ENCODE data around the gene FSIP1. TPM values are rescaled to one million over a fixed set of nuclear protein-coding genes. Genes with fewer than 3 reads are reported as not detected.

The FSIP1 gene
- total RNA-seq, 2 donors from 2014 or later = 0.14 to 0.21 TPM

- Histone ChIP-seq H3K27me3 (replicated peaks; ENCODE audit: insufficient read depth) (no peaks in the 10 kb centered on the region), H3K4me1 (ENCODE audit: control insufficient read depth in 1 of 2, low read depth in 2 of 2) (no peaks in the 10 kb centered on the region), H3K4me3 (no peak overlapping the region), H3K27ac (no peak overlapping the region), H3K36me3 (no peaks in the 10 kb centered on the region), H3K9me3 (no peaks in the 10 kb centered on the region)
- no peak for DNase-seq (ENCODE audit: low spot score)
- ATAC-seq (ENCODE audit: insufficient number of reproducible peaks, low FRiP score, low read depth) = no peak
- no peak for TF ChIP-seq CTCF (IDR thresholded peaks at IDR 0.05)
Measured at GRCh38 chr15:39657668-39658067, 125.0 kb downstream of the FSIP1 start.

- Histone ChIP-seq H3K27ac (no peak overlapping the region), H3K4me3 (no peak overlapping the region), H3K9me3 (no peaks in the 10 kb centered on the region), H3K27me3 (replicated peaks; ENCODE audit: insufficient read depth) (no peaks in the 10 kb centered on the region), H3K4me1 (ENCODE audit: control insufficient read depth in 1 of 2, low read depth in 2 of 2) (no peaks in the 10 kb centered on the region), H3K36me3 (no peaks in the 10 kb centered on the region)
- no peak for TF ChIP-seq CTCF (IDR thresholded peaks at IDR 0.05)
- ATAC-seq (ENCODE audit: insufficient number of reproducible peaks, low FRiP score, low read depth) (no peak), DNase-seq (ENCODE audit: low spot score) (no peak)
Measured at GRCh38 chr15:39657181-39657580, 125.5 kb downstream of the FSIP1 start.

- no peak overlapping the region for H3K27ac ChIP-seq
- no peak overlapping the region for H3K4me3 ChIP-seq
- no peaks in the 10 kb centered on the region for H3K36me3 ChIP-seq
- H3K27me3 ChIP-seq (replicated peaks; ENCODE audit: insufficient read depth) = no peaks in the 10 kb centered on the region
- no peaks in the 10 kb centered on the region for H3K9me3 ChIP-seq
- ATAC-seq (ENCODE audit: insufficient number of reproducible peaks, low FRiP score, low read depth) (no peak), DNase-seq (ENCODE audit: low spot score) (no peak)
- no peaks in the 10 kb centered on the region for H3K4me1 ChIP-seq (ENCODE audit: control insufficient read depth in 1 of 2, low read depth in 2 of 2)
- no peak for TF ChIP-seq CTCF (IDR thresholded peaks at IDR 0.05)
Measured at GRCh38 chr15:39654304-39654703, 128.3 kb downstream of the FSIP1 start.

GRCh38 chr15:39651881-39652280 lies 130.8 kb downstream of the FSIP1 start:
- DNase-seq (ENCODE audit: low spot score) = no peak
- no peak overlapping the region for H3K4me3 ChIP-seq
- no peaks in the 10 kb centered on the region for H3K27me3 ChIP-seq (replicated peaks; ENCODE audit: insufficient read depth)
- H3K9me3 ChIP-seq = no peaks in the 10 kb centered on the region
- H3K27ac ChIP-seq = no peak overlapping the region
- no peaks in the 10 kb centered on the region for H3K36me3 ChIP-seq
- ATAC-seq (ENCODE audit: insufficient number of reproducible peaks, low FRiP score, low read depth) = no peak
- TF ChIP-seq CTCF (IDR thresholded peaks at IDR 0.05) = no peak
- H3K4me1 ChIP-seq (ENCODE audit: control insufficient read depth in 1 of 2, low read depth in 2 of 2) = no peaks in the 10 kb centered on the region

- no peaks in the 10 kb centered on the region for H3K27me3 ChIP-seq (replicated peaks; ENCODE audit: insufficient read depth)
- H3K27ac ChIP-seq = no peak overlapping the region
- TF ChIP-seq CTCF (IDR thresholded peaks at IDR 0.05) = no peak
- H3K9me3 ChIP-seq = no peaks in the 10 kb centered on the region
- no peaks in the 10 kb centered on the region for H3K36me3 ChIP-seq
- H3K4me3 ChIP-seq = no peak overlapping the region
- ATAC-seq (ENCODE audit: insufficient number of reproducible peaks, low FRiP score, low read depth) (no peak), DNase-seq (ENCODE audit: low spot score) (no peak)
- H3K4me1 ChIP-seq (ENCODE audit: control insufficient read depth in 1 of 2, low read depth in 2 of 2) = no peaks in the 10 kb centered on the region
Measured at GRCh38 chr15:39651295-39651694, 131.3 kb downstream of the FSIP1 start.
